GM19035 (cell line): ENCODE results near the gene ADAMTS9.

Experiments used
- ATAC-seq: cut with Tn5 transposase; IDR thresholded peaks from one replicate; pipeline ENCODE4 v1.9.1; 2021; ENCODE audit not compliant: unreplicated experiment

Gene ADAMTS9

GRCh38 chr3:64687781-64688604 is at the start of gene ADAMTS9:
ADAMTS9 (minus strand) TSS chr3:64688000; CDS start chr3:64687657, 343 bp downstream.
- ATAC-seq: no peak

DNA sequence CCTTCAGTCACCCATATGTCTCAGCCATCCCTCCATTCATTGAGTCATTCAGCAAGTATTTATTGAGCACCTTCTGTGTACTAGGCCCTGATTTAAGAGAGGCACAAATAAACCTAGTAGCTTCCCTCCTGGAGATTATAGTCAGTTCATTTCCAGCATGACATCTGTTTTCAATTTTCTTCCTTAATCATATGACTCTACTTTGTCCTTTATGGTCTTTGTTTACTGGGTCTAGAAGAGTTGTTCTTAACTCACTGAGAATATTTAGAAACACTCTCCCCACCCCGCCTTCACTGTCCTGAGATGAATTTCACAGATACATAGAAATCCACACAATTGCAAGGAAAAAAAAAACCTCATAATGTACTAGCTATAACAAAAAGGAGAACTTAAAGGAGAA is 44.8 kb upstream of the ADAMTS9 start:
- ATAC-seq: no peak

GRCh38 chr3:64730681-64731080 is 42.9 kb upstream of the ADAMTS9 start:
- no peak for ATAC-seq

DNA sequence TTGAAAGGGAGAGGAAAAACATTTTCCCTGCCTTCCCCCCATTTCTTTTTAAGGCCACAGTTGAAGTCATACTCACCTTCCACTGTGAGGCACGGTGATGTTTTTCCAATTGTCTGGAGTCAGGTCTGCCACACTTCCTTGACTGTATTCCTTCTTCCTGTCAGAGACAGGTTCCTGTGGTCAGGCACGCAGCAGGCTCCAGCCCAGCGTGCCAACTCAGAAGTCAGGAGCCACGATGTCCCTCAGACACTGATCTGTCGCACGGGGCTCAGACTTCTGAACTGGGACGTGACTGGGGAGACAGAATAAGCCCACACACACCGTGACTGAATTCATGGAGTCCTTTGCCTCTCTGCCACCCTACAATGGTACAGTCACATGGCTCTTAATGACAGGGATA is 41.2 kb upstream of the ADAMTS9 start:
- ATAC-seq: no peak

DNA sequence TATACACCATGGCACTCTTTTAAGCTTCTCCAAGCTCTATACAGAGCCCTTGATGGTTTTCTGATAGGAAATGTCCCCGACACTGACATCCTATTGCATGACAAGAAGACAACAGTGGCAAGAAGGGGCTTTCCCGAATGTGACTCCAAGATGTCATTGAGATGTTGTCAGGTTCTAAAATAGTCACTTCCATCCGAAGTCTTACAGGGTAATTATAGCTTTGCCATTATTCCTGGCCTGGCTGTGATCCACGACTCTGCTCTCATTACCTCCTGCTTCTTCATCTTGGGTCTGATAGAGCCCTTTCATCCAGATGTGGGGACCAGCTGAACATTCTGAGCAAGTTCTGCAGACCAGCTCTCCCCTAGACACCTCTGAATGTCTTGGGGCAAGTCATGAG is 40.6 kb upstream of the ADAMTS9 start:
- ATAC-seq: no peak

DNA sequence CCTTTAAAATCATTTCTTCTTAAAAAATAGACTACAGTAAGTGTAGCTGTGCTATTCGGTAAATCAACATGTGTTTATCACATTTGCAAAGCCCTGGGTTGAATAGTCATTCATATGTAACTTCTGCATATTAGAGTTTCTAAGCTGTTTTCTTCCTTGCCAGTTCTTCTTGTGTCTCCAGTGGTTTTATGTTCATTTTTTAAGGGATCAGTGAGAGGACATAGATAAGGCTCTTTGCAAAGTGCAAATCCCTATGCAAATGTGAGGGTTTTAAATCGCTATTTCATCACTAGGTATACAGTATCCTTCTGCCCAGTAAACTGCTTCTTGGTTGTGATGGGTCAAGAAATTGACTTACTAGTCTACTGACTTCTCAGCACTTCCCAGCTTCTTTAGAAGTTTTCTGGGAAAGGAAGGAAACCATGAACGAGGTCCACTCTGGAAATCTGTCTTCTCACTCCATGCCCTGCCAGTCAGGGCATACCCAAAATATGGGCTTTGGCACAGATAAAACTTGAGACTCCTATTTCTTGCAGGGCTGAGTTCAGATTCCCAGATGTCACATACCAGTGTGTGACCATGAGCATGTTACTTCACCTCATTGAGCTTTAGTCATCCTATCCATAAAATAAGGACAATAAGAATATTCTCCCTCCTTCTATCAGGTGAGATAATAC is 38.8 kb upstream of the ADAMTS9 start:
- no peak for ATAC-seq

GRCh38 chr3:64718976-64719375 is 31.2 kb upstream of the ADAMTS9 start:
- no peak for ATAC-seq

DNA sequence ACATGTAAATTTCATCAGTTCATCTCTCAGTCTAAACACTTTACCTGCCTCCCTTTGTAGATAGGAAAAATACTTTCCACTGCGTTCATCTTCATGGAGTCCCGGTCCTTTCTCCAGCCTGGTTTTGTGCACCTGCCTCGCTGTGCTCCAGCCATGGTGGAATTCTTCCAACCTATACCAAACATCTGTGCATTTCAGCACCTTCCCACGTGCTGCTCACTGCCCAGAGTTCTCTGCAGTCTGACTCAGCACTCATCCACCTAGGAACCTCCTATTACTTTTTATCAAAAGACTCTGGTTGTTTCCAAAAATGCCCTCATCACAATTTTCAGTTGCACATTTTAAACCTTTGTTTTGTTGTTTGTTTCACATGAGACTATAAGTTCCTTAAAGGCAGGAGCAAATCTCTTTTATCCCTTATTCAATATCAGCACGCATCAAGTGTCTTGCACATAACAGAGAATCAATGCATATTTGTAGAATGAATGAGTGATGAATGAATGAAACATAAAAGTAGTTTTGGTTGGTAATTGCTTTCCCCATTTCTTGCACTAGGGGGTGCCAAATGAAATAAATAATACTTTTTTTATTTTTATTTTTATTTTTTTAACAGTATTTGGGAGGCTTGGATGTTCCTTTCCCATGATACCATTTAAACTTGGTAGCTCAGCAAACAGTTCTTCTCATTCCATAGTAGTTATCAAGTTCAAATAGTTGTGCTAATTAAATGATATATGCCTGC is 30.2 kb upstream of the ADAMTS9 start:
- no peak for ATAC-seq

GRCh38 chr3:64717411-64717810 is 29.6 kb upstream of the ADAMTS9 start:
- no peak for ATAC-seq

DNA sequence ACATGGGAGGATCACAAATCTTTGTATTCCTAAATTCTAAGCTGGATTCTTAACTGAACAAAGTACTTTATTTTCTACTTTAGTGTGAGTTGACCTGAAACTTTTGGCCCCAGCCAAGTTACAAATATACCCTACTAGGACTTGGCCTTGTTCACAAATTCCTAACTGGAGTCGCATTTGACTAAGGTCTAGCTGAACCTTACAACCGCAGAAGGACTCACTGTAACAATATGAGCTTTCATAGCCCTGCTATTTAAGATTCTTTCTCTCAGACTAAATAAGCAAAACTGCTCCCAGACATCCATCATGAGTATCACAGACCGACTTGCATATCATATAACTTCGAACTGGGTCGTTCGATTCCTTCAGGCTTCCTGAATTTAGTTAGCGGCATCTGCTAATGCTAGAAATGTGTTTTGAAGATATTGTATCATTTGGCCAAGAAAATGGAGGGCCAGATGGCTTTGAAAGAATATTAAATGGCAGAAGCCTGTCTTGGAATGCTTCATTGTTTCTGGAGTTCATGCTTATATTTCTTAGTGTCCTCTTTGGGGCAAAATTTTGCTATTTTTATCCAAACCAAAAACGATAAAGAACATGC is 28.4 kb upstream of the ADAMTS9 start:
- ATAC-seq: no peak

GRCh38 chr3:64715211-64715982 is 27.6 kb upstream of the ADAMTS9 start:
- ATAC-seq: no peak

GRCh38 chr3:64708456-64708855 is 20.7 kb upstream of the ADAMTS9 start:
- ATAC-seq: no peak

GRCh38 chr3:64705946-64706345 is 18.1 kb upstream of the ADAMTS9 start:
- ATAC-seq: no peak

DNA sequence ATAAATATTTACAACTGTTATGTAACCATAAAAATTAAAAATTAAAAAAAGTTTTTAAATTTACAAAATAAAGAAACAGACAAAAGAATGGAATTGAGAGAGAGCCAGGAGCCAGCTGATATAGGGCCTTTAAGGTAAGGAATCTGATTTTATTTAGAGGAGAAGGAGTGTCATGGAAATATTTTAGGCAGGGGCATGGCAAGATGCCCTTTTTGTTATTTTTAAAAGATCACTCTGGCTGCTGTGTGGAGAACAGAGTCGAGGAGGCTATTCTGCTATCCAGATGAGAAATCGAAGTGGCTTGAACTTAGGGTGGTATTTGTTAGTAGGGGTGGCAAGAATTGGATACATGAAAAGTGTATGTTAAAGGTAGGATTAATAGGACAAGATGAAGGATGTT is 9.1 kb upstream of the ADAMTS9 start:
- ATAC-seq: no peak

DNA sequence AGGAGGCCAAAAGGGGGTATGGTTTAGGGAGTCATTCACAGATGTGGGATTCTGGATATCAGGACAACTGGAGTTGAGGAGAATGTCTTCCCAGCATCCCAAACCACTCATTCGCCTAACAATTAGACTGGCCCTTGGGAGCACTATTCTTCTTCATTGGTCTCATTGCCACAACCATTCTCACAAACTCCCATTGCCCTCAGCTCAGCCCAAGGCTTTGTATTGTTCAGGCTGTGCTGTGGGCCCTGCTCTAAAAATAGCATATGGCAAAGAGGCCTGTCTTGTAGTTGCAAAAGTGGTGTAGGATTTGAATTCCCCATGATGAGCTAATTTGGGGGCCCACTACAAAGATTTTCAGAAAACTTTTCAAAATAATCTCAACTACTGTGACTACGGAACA is 6.3 kb upstream of the ADAMTS9 start:
- no peak for ATAC-seq

DNA sequence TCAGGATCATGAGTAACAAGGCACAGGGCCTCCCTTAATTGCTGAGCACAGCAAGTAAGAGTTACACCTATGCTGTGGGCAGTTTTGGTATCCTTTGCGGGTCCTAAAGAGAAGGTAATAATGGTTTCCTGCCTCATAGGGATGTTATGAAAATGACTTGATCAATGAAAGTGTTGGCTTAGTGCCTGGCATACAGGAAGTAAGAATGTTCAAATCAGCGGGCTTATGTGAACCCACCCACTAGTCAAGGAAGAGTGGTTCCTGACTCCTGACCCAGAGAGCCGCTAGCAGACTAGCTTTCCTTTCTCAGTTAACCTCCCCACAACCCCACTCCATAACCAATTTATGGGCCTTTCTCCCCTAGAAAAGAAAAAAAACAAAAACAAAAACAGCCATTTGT is 5.2 kb upstream of the ADAMTS9 start:
- no peak for ATAC-seq

GRCh38 chr3:64691051-64691450 is 3.3 kb upstream of the ADAMTS9 start:
- ATAC-seq: no peak

DNA sequence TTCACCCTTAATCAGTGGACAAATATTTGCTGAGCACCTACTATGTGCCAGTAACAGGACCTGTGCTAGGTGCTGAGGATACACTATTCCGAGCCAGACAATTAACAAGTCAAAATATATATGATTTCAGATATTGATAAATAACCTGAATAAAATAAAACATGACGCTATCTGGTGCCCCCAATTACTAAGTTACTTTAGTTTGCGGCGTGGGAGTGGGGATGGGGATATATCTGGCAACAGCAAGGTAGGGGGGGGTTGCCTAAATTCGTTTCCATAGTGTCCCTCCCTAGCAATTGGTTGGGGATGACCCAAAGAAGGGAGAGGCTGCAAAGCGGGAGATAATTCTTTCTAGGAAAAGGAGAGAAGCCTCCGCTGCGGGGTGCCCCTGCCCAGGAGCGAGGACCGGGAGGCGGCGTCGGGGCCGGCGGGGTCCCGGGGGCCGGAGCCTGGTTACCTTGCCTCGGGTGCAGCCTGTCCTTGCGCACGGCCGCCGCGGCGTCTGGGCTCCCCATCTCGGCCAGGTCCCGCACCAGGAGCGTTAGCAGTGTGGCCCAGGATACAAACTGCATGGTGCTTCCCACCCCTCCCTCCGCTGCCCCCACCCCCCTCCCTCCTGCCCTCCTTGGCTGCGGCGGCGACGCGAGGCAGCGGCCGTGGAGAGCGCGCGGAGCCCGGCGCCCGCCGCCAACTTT is 567 bp downstream of the ADAMTS9 start:
- ATAC-seq: no peak

GRCh38 chr3:64686446-64686908 is 1.3 kb downstream of the ADAMTS9 start:
- ATAC-seq: no peak
